ENCODE measurements around the gene GRM8.

DNA sequence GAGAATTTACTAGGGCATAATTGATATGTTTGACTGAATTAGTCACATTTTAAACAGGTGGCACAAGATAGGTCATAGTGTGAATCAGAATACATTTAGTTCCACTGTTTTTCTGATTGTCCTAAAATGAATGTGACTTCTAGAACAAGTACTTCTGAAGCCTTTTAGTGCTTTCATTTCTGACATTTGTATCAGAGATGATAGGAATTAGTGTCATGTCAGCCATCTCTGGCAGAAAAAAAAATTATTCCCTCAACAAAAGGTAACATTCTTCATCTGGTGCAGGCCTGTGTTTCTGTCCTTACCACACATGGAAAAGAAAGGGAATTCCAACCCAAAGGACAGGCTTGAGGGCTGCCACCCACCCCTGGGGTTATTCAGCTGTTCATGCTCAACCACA, 21.3 kb downstream of the GRM8 start:
- TF ChIP-seq EZH2 (IDR thresholded peaks at IDR 0.05; ENCODE audit: insufficient read depth, poor library complexity, severe bottlenecking) (no peak), EZH2phosphoT487 (IDR thresholded peaks at IDR 0.05; ENCODE audit: insufficient read depth, low read depth) (no peak)

All from GM23248 (cell line).